MM.1S (cell line): ENCODE data around the gene PTPRN2.

Source experiments
- DNase-seq: peaks from one replicate; pipeline ENCODE4 v3.0.0-alpha.2; 2015
- H2AFZ ChIP-seq: fragments of 300-600 bp; sonication (generic); 2 replicates; pipeline ENCODE4 v1.6.0; 2016; ENCODE audit warnings: antibody characterized with exemption, low read length
- H3F3A ChIP-seq: fragments of 300-600 bp; sonication (generic); 2 replicates; pipeline ENCODE4 v1.6.1; 2016; ENCODE audit warnings: mild to moderate bottlenecking, antibody characterized with exemption, low read length, moderate library complexity, mixed read lengths; ENCODE audit not compliant: insufficient read depth
- H3K27ac ChIP-seq: fragments of 300-600 bp; sonication (generic); 2 replicates; pipeline ENCODE4 v1.5.1; 2016; ENCODE audit warnings: mild to moderate bottlenecking, low read length
- H3K27me3 ChIP-seq: fragments of 300-600 bp; sonication (generic); replicated peaks from 2 replicates; pipeline ENCODE4 v1.6.0; 2016; ENCODE audit warnings: low read length; ENCODE audit not compliant: insufficient read depth
- H3K36me3 ChIP-seq: fragments of 300-600 bp; sonication (generic); replicated peaks from 2 replicates; pipeline ENCODE4 v1.6.1; 2016; ENCODE audit warnings: mild to moderate bottlenecking, low read length, mixed read lengths; ENCODE audit not compliant: insufficient read depth
- H3K4me1 ChIP-seq: fragments of 300-600 bp; sonication (generic); 2 replicates; pipeline ENCODE4 v1.6.1; 2016; ENCODE audit warnings: low read length, mixed read lengths
- H3K4me2 ChIP-seq: fragments of 300-600 bp; sonication (generic); 2 replicates; pipeline ENCODE4 v1.6.0; 2016; ENCODE audit warnings: low read depth, low read length
- H3K4me3 ChIP-seq: fragments of 300-600 bp; sonication (generic); 2 replicates; pipeline ENCODE4 v1.5.1; 2016; ENCODE audit warnings: low read length, mixed read lengths
- H3K79me2 ChIP-seq: fragments of 300-600 bp; sonication (generic); 2 replicates; pipeline ENCODE4 v1.6.1; 2016; ENCODE audit warnings: mixed run types, low read length, mixed read lengths
- H3K9ac ChIP-seq: fragments of 300-600 bp; sonication (generic); 2 replicates; pipeline ENCODE4 v1.6.1; 2016; ENCODE audit warnings: low read length, mixed read lengths
- H3K9me2 ChIP-seq: fragments of 300-600 bp; sonication (generic); replicated peaks from 2 replicates; pipeline ENCODE4 v1.6.1; 2016; ENCODE audit warnings: mild to moderate bottlenecking, low read length, mixed read lengths; ENCODE audit not compliant: insufficient read depth
- H3K9me3 ChIP-seq: fragments of 300-600 bp; sonication (generic); replicated peaks from 2 replicates; pipeline ENCODE4 v1.6.1; 2016; ENCODE audit warnings: mild to moderate bottlenecking, low read length, mixed read lengths; ENCODE audit not compliant: insufficient read depth
- H4K20me1 ChIP-seq: fragments of 300-600 bp; sonication (generic); 2 replicates; pipeline ENCODE4 v1.6.1; 2016; ENCODE audit warnings: mild to moderate bottlenecking, low read length, moderate library complexity, mixed read lengths; ENCODE audit not compliant: insufficient read depth
- EZH2 ChIP-seq: fragments of 300-600 bp; sonication (generic); optimal IDR thresholded peaks from 2 replicates; pipeline ENCODE3; 2017; ENCODE audit warnings: low read depth, mild to moderate bottlenecking, antibody characterized with exemption, low read length, mixed read lengths
- EZH2phosphoT487 ChIP-seq: fragments of 300-600 bp; sonication (generic); IDR thresholded peaks from 2 replicates; pipeline ENCODE4 v1.6.1; 2018; ENCODE audit warnings: antibody characterized with exemption, low read length
- TF ChIP-seq, protein P1 (sequence below): fragments of 300-600 bp; sonication (generic); IDR thresholded peaks from 2 replicates; pipeline ENCODE4 v1.5.1; 2016; ENCODE audit warnings: antibody characterized with exemption, low read length, mixed read lengths

PTPRN2 gene

GRCh38 chr7:157994319-157994718 is 593.3 kb downstream of the PTPRN2 start:
- H3K27me3 ChIP-seq = peaks cover 8% of the 10 kb centered on the region
- no peaks in the 10 kb centered on the region for H3K9me3 ChIP-seq
- TF ChIP-seq EZH2 = no peak
- TF ChIP-seq, protein P1, sequence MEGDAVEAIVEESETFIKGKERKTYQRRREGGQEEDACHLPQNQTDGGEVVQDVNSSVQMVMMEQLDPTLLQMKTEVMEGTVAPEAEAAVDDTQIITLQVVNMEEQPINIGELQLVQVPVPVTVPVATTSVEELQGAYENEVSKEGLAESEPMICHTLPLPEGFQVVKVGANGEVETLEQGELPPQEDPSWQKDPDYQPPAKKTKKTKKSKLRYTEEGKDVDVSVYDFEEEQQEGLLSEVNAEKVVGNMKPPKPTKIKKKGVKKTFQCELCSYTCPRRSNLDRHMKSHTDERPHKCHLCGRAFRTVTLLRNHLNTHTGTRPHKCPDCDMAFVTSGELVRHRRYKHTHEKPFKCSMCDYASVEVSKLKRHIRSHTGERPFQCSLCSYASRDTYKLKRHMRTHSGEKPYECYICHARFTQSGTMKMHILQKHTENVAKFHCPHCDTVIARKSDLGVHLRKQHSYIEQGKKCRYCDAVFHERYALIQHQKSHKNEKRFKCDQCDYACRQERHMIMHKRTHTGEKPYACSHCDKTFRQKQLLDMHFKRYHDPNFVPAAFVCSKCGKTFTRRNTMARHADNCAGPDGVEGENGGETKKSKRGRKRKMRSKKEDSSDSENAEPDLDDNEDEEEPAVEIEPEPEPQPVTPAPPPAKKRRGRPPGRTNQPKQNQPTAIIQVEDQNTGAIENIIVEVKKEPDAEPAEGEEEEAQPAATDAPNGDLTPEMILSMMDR = no peak
- no peak for TF ChIP-seq EZH2phosphoT487
- H4K20me1 ChIP-seq = no peaks in the 10 kb centered on the region
- no peaks in the 10 kb centered on the region for H3K36me3 ChIP-seq
- no peak overlapping the region for H3K4me3 ChIP-seq
- no peak for DNase-seq
- H3K4me1 ChIP-seq = peaks cover 8% of the 10 kb centered on the region; the same call in 1 of the 2 replicates
- no peaks in the 10 kb centered on the region for H3K9me2 ChIP-seq
- no peak overlapping the region for H3K27ac ChIP-seq
- H3F3A ChIP-seq = no peaks in the 10 kb centered on the region
- no peak overlapping the region for H3K4me2 ChIP-seq
- H2AFZ ChIP-seq = no peak overlapping the region
- H3K79me2 ChIP-seq = no peaks in the 10 kb centered on the region
- no peak overlapping the region for H3K9ac ChIP-seq

- H3F3A ChIP-seq = no peaks in the 10 kb centered on the region
- no peak overlapping the region for H2AFZ ChIP-seq
- H3K36me3 ChIP-seq = no peaks in the 10 kb centered on the region
- H3K9ac ChIP-seq = no peak overlapping the region
- H3K4me3 ChIP-seq = no peak overlapping the region
- DNase-seq = no peak
- no peak overlapping the region for H3K27ac ChIP-seq
- H3K27me3 ChIP-seq = peaks cover 15% of the 10 kb centered on the region
- no peaks in the 10 kb centered on the region for H3K9me2 ChIP-seq
- H3K9me3 ChIP-seq = no peaks in the 10 kb centered on the region
- no peaks in the 10 kb centered on the region for H3K4me1 ChIP-seq
- H3K4me2 ChIP-seq = no peak overlapping the region
- H3K79me2 ChIP-seq = no peaks in the 10 kb centered on the region
- TF ChIP-seq, protein P1 = no peak
- TF ChIP-seq EZH2 (no peak), EZH2phosphoT487 (no peak)
- no peaks in the 10 kb centered on the region for H4K20me1 ChIP-seq
Measured at GRCh38 chr7:157993406-157994105, 594.1 kb downstream of the PTPRN2 start.

GRCh38 chr7:157992511-157993160 is 595.0 kb downstream of the PTPRN2 start:
- H2AFZ ChIP-seq = no peak overlapping the region
- no peak overlapping the region for H3K4me3 ChIP-seq
- no peaks in the 10 kb centered on the region for H3K9me3 ChIP-seq
- H3K36me3 ChIP-seq = no peaks in the 10 kb centered on the region
- no peaks in the 10 kb centered on the region for H4K20me1 ChIP-seq
- H3F3A ChIP-seq = no peaks in the 10 kb centered on the region
- H3K4me2 ChIP-seq = no peak overlapping the region
- no peaks in the 10 kb centered on the region for H3K79me2 ChIP-seq
- H3K27ac ChIP-seq = no peak overlapping the region
- DNase-seq = no peak
- H3K27me3 ChIP-seq = peaks cover 25% of the 10 kb centered on the region
- no peaks in the 10 kb centered on the region for H3K4me1 ChIP-seq
- TF ChIP-seq EZH2 (no peak), EZH2phosphoT487 (no peak)
- TF ChIP-seq, protein P1 = no peak
- no peak overlapping the region for H3K9ac ChIP-seq
- H3K9me2 ChIP-seq = no peaks in the 10 kb centered on the region
